GM18507 (cell line): ENCODE measurements around the gene GAS2L2.
"Not testable (repeated sequence)": the region's sequence is repeated elsewhere in the genome, so short reads cannot be mapped to it uniquely, and the experiment has no call there.

ENCODE experiments used
- DNase-seq: peaks from one replicate; pipeline ENCODE4 v3.0.0; 2011; ENCODE audit warnings: low read depth; ENCODE audit not compliant: insufficient read length; ENCODE audit errors: extremely low spot score
- FAIRE-seq: peaks from 2 replicates; lab custom pipeline; 2011; peaks lifted over from hg19 to GRCh38; lab: Jason Lieb, UNC

Gene GAS2L2

DNA sequence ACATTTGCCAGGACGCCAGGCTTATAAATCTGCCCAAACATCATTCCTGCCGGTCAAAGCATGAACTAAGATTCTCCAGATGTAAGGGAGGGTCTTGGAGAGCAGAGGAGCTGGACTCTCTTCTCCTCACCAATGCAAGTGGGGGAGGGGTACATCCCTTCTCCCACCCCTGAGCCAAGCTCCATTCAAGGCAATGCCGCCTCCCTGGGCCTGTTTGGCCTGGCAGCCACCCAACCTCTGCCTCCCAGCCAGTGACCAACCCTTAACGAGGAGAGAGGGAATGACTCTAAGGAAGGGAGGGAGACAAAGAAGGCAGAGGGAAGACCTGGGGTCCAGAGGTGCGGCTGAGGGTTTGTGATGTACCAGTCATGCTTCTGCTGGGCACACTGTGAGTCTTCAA lies 21.5 kb upstream of the GAS2L2 start:
- no peak for DNase-seq
- FAIRE-seq, result no peak

DNA sequence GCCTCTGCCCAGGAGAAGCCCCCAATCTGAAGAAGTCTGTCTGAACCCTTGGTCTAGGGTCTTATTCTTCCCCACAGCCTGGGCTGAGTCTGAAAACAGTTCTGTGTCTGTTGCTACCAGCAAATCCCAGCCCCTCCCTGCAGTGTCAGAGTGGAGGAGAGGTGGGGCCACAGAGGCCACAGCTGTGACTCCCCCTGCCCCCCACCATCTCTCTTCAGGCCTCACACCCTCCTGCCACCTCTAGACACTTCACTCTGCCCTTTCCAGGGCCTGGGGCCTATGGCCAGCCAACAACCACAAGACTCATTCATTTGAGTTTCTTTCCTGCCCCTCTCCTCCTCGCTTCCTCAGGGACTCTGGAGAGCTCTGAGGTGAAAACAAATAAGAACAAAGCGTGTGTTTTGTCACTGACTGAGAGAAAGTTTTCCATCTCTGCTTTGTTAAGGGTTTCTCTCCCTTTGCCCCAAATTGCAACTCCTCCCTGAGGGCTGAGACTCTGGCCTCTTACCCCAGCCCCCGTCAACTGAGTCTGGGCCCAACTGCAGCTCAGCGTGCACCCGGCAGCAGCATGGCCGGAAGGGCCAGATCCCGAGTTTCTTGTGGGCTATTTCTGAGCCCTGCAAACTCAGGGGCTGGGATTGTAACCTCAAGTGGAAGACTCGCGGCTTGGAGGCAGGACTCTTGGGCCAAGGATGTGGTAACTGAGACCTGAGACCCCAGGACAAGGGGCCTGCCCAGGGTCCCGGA lies 20.8 kb upstream of the GAS2L2 start:
- DNase-seq (no peak), FAIRE-seq (no peak)

DNA sequence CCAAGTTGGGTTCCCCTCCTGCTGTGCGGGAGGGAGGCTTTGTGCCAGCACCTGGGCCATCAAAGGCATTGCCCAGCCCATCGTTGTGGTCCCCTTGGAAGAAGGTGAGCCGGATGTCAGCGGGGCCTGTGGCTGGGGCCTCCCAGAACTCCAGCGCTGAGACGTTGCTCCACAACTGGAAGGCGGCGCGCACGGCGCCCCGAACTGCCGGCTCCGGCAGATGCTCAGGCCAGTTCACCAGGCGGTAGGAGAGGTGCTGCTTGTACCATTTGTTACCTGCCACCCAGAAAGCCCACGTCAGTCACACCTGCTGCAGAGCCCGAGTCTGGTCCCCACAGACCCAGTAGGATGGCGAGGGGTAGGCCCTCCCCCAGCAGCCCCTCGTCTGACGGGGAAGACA lies 20.1 kb upstream of the GAS2L2 start:
- no peak for DNase-seq
- FAIRE-seq, result no peak

DNA sequence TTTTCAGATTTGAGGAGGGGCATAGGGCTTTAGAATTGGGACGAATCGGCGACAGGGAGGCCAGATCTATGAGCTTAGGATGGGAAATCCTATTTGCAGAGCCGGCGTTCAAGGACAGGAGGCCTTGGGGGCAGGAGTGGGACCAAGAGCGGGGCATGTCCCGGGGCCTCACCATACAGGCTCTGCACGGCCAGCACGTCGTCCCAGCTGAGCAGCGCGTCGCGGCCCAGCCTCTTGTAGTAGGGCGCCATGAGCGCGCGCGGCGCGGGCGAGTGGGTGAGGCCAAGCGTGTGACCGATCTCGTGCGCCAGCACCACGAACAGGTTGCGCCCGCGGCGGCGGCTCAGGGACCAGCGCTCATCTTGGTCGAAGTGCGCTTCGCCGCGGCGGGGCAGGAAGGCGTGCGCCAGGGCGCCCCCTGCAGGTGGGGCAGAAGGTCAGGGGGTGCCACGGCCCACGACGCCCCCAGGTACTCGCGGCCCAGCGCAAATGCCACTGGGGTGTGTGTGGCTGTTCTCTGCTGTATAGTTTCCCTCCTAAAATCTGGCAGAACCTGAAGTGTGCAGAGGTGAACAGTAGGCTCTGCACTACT lies 17.0 kb upstream of the GAS2L2 start:
- no peak for FAIRE-seq
- no peak for DNase-seq

DNA sequence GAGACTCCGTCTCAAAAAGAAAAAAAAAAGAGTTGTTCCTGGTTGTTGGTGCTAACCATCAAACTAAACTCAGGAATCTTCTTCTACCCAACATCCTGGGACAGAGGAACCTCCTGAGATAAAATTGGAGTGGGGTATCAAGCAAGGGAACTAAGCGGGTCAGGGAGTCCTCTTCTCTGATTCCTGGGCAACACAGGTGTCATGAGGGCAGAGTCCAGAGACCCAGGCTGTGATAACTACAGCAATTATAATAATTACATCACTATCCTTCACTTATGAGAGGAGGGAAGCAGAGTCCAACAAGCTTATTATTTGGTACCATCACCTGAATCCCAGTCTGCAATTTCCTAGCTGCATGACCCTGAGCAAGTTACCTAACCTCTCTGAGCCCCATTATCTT lies 15.8 kb upstream of the GAS2L2 start:
- no peak for FAIRE-seq
- no peak for DNase-seq

DNA sequence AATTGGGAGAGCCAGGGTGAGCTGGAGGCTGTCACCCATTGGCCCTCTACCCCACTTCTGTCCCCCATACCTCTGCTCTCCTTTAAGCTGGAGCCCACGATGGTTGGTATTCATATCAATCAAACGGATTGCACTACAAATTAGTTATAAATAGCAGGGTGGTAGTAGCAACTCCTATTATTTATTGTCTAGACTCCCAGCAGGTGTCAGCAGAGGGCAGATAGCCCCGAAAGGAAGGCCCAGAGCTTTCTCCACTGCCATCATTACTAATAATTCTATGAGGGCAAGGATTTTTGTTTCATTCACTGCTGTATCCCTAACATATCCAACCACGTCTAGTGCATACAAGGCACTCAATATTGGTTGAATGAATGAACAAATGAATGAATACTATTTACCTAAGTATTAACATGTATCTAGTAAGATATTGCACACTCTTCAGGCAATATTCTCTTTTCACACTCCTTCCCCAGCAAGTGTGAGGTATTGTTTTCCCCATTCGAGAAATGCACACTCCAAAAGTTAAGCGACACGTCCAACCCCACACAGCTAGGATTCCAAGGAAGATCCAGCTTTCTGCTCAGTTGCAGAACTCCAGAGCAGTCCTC lies 14.0 kb upstream of the GAS2L2 start:
- FAIRE-seq (no peak), DNase-seq (peak; percentile 18)

DNA sequence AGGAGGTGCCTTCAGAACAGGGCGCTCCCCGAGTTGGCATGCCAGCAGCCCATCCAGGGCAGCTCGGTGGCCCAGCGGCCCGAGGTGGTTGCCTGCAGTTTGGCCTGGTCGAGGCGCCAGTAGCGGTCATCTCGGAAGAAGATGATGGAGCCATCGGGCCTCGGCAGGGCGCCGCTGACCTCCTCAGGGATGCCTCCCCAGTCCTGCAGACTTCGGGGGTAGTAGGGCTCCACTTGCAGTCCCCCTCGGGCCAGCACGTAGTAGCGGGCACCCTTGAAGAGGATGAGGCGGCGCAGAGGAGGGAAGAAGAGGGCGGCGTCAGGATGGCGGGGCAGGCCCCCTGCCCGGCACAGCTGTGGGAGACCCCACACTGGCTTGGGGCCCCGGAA lies 13.4 kb upstream of the GAS2L2 start:
- FAIRE-seq (no peak), DNase-seq (no peak)

DNA sequence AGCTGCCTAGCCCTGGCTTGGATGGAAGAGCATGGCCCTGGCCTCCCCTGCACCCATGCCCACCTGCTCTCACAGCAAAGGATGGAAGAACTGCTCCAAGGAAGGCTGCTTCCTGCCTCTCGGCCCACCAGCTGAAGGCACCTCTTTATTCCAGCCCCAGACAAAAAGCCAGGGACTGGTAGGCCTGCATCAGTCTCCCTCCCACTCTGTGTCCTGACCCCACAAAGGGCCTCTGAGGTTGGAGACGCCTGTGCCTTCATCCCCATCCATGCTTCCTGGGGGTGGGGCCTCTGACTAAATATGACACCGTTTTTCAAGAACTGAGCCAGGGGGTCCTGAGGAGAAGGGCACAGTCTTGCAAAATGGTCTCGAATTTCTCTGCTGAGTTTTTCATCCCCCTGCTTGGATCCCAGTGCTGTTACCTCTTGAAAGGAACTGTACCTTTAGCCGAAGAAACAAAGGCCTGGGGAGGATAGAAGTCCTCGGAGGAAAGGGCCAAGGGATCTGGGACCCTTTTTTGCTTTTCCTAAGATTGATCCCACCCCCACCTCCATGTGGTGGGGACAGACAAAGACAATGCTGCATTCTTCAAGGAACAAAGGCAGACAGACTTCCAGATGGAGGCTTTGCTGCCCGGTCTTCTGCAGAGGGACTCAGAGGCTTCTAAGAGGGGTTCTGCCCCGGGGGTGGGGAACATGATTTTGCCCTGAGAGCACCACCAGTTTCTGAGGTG lies 12.9 kb upstream of the GAS2L2 start:
- DNase-seq, result no peak

DNA sequence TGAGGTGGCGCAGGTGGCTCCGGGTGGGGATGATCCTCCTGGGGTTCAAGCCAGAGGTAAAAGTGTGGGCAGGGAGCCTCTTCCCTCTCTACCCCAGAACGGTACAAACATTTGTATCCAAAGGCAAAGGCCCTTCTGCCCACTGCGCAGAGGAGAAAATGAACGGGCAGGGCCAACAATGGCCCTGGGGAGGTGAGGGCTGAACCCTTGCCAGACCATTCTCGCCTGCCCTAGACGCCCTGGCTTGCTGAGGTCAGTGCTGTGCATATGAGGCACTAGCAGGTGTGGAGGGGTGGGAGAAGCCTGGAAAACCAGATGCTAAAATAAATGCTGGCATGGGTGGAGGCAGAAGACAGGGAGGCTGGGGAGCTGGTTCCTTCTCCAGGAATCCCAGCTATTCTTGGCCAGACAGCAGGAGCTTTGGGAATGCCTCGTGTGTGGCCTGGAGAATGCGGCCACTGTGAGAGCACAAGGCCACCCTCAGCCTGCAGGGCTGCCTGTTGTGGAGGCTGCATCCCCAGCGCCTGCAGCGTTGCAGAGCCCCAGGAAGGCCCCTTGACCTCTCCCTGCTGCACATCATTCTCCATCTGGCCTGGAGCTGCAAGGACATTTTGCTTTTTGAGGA lies 12.2 kb upstream of the GAS2L2 start:
- DNase-seq (no peak), FAIRE-seq (no peak)

More for the DNA sequence above, 12.9 kb upstream of the GAS2L2 start:
- no peak for FAIRE-seq

DNA sequence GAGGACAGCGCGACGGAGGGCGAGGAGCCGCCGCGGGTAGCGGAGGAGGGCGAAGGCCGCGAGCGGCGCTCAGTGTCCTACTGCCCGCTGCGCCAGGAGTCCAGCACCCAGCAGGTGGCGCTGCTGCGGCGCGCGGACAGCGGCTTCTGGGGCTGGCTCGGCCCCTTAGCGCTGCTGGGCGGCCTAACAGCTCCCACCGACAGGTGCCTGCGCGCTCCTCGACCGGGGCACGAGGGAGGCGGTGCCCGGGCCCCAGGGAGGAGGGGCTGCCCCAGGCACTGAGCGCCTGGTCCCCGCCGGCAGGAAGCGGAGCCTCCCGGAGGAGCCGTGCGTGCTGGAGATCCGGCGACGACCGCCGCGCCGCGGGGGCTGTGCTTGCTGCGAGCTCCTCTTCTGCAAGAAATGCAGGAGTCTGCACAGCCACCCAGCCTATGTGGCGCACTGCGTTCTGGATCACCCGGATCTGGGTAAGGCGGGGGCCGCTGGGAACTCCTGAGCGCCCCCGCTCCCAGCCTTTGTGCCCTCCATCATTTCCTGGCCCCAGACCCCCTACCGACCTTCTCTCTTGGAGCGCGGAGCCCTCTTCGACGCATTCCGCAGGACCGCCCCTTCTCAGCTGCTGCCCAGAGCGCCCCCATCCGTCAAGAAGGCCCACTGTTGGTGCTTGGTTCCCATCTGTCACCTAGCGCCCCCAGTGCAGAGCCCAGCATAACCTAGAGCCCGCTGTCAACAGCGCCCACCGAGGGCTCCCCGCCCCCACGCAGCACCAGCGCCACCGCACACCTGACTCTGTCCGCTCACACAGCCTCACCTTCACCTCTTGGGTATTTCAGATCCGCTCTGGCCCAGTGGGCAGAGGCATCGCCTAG lies 11.3 kb upstream of the GAS2L2 start:
- peak; percentile 91 for DNase-seq
- no peak for FAIRE-seq

DNA sequence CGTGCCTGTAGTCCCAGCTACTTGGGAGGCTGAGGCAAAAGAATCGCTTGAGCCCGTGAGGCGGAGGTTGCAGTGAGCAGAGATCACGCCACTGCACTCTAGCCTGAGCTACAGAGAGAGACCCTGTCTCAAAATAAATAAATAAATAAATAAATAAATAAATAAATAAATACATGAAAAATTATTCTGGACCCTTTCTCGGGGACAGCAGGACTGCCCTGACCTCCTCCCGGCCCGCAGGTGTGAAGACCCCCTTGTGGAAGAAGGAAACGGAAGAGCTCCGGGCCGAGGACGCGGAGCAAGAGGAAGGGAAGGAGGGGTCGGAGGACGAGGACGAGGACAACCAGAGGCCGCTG lies 10.7 kb upstream of the GAS2L2 start:
- FAIRE-seq, result no peak
- DNase-seq, result no peak

DNA sequence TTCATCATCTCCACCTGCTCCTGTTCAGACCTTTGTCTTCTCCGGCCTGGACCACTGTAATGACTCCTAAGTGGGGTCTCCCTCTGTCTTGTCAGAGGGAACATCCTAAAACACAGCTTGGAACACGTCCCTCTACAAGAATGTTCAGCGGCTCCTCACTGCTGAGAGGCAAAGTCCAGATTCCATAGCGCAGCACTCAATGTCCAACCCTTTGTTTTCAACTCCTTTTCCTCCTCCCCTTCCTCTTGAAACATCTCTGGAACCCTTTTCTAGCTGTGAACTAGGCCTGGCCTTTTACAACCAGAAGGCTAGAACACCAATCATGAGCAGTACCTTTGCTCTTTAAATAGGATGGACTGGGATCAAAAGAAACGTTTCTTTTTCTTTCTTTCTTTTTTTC lies 8.6 kb upstream of the GAS2L2 start:
- no peak for FAIRE-seq

DNA sequence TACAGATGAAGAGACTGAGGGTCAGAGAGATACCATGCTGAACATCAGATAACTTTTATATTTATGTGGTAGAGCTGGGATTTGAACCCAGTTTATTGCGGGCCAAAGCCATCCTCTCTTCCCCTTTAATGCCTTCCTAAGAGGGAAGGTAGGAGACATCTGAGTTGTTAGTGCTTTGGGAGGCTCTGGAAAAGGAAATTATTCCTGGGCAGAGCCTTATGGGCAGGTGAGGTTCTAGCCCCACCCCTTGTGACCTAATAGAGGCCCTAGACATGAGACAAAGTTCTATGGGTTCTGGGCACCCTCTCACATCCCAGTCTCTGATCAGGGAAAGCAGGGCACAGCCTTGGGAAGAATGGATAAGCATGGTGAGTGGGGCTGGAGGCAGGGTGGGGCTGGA lies 7.5 kb upstream of the GAS2L2 start, which contains the start of gene C17orf50:
C17orf50 (plus strand) TSS at position 301 of the 400 bp plus-strand sequence; CDS start at position 356, 55 bp downstream.
- no peak for FAIRE-seq

More for the DNA sequence above, 8.6 kb upstream of the GAS2L2 start:
- no peak for DNase-seq

DNA sequence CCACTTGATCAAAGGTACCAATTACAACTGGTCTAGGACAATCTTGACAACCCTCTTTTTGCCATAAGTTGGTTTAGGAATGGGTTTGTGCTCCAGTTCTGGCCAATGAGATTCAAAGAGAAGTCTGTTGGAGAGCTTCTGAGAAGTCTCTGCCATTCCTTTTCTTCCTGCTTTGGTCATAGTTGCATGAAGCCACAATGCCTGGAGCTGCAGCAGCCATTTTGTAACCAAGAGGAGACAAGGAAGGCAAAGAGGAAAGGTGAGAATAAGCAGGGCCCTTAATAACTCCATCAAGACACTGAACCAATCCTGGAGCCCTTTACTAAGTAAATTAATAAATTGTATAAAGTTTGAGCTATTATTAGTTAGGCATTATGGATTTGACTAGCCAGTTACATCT lies 4.2 kb upstream of the GAS2L2 start:
- DNase-seq (no peak), FAIRE-seq (no peak)

More for the DNA sequence above, 7.5 kb upstream of the GAS2L2 start, which contains the start of gene C17orf50:
- DNase-seq, result no peak

DNA sequence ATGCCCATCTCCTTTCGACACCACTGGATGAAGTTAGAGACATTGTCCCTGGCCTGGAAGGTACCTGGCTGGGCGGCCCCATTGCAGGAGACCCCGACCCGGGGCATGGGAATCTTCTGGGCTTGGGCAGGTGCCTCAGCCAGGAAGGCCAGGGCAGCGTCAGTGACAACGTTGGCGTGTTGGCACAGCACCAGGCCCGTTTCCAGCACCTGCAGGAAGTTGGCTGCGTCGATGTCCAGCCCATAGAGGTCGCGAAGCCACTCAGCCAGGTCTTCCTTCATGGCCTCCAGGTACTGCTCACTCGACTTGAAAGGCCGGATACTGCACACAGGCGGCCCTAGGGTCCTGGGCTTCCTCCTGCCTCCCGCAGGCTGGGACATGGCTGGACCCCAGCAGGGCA lies 568 bp downstream of the GAS2L2 start:
- no peak for DNase-seq
- FAIRE-seq, result no peak

DNA sequence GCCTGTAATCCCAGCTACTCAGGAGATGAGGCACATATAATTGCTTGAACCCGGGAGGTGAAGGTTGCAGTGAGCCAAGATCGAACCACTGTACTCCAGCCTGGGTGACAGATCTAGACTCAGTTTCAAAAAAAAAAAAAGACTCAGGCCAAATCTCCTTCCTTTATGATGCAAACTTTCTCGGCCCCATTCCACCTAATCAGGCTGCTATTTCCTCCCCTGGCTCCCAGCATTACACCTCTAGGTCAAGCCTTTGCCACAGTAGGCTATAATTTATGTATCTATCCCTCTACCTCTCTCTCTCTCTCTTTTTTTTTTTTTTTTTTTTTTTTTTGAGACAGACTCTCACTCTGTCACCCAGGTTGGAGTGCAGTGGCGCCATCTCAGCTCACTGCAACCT lies 1.5 kb downstream of the GAS2L2 start:
- DNase-seq, FAIRE-seq: not testable (repeated sequence)

DNA sequence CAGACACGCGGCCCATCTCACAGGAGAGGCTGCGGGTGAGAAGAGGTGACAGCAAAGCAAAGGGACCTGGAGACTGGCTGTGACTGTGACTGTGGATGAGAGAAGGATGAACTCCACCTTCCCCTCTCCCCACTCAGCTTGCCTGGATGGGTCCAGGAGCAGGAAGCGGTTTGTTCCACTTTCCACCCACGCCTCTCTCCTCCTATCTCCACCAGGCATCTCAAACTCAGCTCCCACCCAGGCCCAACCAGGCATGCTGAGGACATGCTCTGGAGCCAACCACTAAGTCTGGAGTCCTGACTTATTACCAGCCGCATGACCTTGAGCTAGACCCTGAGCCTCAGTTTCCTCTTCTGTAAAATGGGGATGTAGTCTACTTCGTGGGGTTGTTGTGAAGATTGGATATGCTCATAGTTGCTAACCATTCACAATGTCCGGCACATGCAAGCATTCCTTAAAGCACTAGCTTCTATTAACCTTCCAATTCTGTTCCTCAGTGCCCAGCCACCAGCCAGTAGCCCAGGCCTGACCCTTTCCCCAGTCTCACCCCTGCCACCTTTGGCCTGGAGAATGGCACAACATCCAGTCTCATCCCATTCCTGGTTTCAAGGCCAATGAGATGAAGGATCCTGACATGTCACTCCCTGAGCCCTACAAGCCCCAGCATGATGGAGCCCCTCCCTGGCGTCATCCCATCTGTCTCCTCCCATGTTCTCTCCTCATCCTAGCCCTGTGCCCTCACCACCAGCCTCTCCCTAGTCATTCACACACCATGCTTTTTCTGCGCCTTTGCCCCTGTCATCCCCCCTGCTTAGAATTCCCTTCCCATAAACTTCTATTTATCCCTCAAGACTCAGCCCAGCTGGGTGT lies 2.3 kb downstream of the GAS2L2 start:
- FAIRE-seq (no peak), DNase-seq (no peak)
